GM21737 (cell line): ENCODE data around the gene TUBA1B.
"Not testable (repeated sequence)": the region's sequence is repeated elsewhere in the genome, so short reads cannot be mapped to it uniquely, and the experiment has no call there.

Experiments used
- ATAC-seq: cut with Tn5 transposase; IDR thresholded peaks from one replicate; pipeline ENCODE4 v1.9.1; 2021; ENCODE audit warnings: mild to moderate bottlenecking, moderate library complexity; ENCODE audit not compliant: unreplicated experiment

TUBA1B gene

GRCh38 chr12:49127971-49128370 lies 3.2 kb downstream of the TUBA1B start:
- ATAC-seq: not testable (repeated sequence)

GRCh38 chr12:49126852-49127763 lies 4.1 kb downstream of the TUBA1B start:
- ATAC-seq: no peak

- no peak for ATAC-seq
Measured at GRCh38 chr12:49121047-49121696, 10.0 kb downstream of the TUBA1B start.

GRCh38 chr12:49111206-49111605 lies 20.0 kb downstream of the TUBA1B start:
- no peak for ATAC-seq

GRCh38 chr12:49110464-49111155 lies 20.6 kb downstream of the TUBA1B start, which contains the start of gene LMBR1L:
Gene LMBR1L (minus strand): TSS chr12:49110847. CDS start chr12:49110555, 292 bp downstream.
- ATAC-seq: peak; percentile 99

GRCh38 chr12:49109641-49110463 lies 21.3 kb downstream of the TUBA1B start:
- ATAC-seq: no peak

- no peak for ATAC-seq
Measured at GRCh38 chr12:49108958-49109404, 22.2 kb downstream of the TUBA1B start.

GRCh38 chr12:49105504-49106084 lies 25.6 kb downstream of the TUBA1B start:
- no peak for ATAC-seq

GRCh38 chr12:49104822-49105221 lies 26.4 kb downstream of the TUBA1B start:
- no peak for ATAC-seq

- no peak for ATAC-seq
Measured at GRCh38 chr12:49100380-49100779, 30.8 kb downstream of the TUBA1B start.

GRCh38 chr12:49098703-49099102 lies 32.5 kb downstream of the TUBA1B start:
- no peak for ATAC-seq

GRCh38 chr12:49098035-49098451 lies 33.2 kb downstream of the TUBA1B start:
- ATAC-seq: no peak

GRCh38 chr12:49097381-49097780 lies 33.8 kb downstream of the TUBA1B start:
- no peak for ATAC-seq

GRCh38 chr12:49094975-49095365 lies 36.2 kb downstream of the TUBA1B start:
- no peak for ATAC-seq

GRCh38 chr12:49094160-49094974 lies 36.8 kb downstream of the TUBA1B start, which contains the start of gene DHH:
Gene DHH (minus strand): TSS chr12:49094801. CDS start chr12:49094512, 289 bp downstream.
- no peak for ATAC-seq

- ATAC-seq: no peak
Measured at GRCh38 chr12:49093792-49094159, 37.4 kb downstream of the TUBA1B start.

- ATAC-seq: no peak
Measured at GRCh38 chr12:49092816-49093406, 38.3 kb downstream of the TUBA1B start.

- ATAC-seq: no peak
Measured at GRCh38 chr12:49092086-49092815, 38.9 kb downstream of the TUBA1B start.
